H1 (cell line): ENCODE data around the gene TTK. TPM values are rescaled to one million over a fixed set of nuclear protein-coding genes. Genes with fewer than 3 reads are reported as not detected.

Experiments used
- CTCF ChIA-PET: fragments of 300-600 bp; sonication (Branson Sonifier 250); formaldehyde crosslinking; loops from one replicate; lab custom pipeline; 2021; ENCODE audit not compliant: partially characterized antibody; lab: Charles Lee
- POLR2A ChIA-PET: fragments of 300-600 bp; sonication (Branson Sonifier 250); formaldehyde crosslinking; loops from one replicate; lab custom pipeline; 2021; ENCODE audit warnings: inconsistent platforms; ENCODE audit not compliant: partially characterized antibody; lab: Charles Lee
- DNase-seq, 2 experiments: peaks; one replicate each; pipeline versions ENCODE4 v3.0.0 to v3.0.0-alpha.2; 2010 to 2022; ENCODE audit warnings: low spot score in 2 of 2, low read depth in 1 of 2, mixed read lengths in 1 of 2
- FAIRE-seq: peaks from 2 replicates; lab custom pipeline; 2011; peaks lifted over from hg19 to GRCh38; lab: Jason Lieb, UNC
- H2AFZ ChIP-seq: 2 replicates; pipeline ENCODE4 v1.8.1; 2012; ENCODE audit warnings: low read length, inconsistent platforms
- H2AK5ac ChIP-seq: 2 replicates; pipeline ENCODE4 v1.6.1; 2013; ENCODE audit warnings: low read depth, low read length
- H2BK120ac ChIP-seq: replicated peaks from 2 replicates; pipeline ENCODE3; 2013; ENCODE audit warnings: low read depth, low read length, inconsistent platforms
- H2BK12ac ChIP-seq: 2 replicates; pipeline ENCODE4 v1.6.1; 2013; ENCODE audit warnings: low read depth, low read length
- H2BK15ac ChIP-seq: 2 replicates; pipeline ENCODE4 v1.6.1; 2013; ENCODE audit warnings: low read length
- H2BK20ac ChIP-seq: 2 replicates; pipeline ENCODE4 v1.6.1; 2013; ENCODE audit warnings: low read length
- H2BK5ac ChIP-seq: 2 replicates; pipeline ENCODE4 v1.6.1; 2013; ENCODE audit warnings: low read depth, low read length
- H3K14ac ChIP-seq: 2 replicates; pipeline ENCODE4 v1.6.1; 2013; ENCODE audit warnings: inconsistent platforms; ENCODE audit not compliant: insufficient read length
- H3K18ac ChIP-seq: 2 replicates; pipeline ENCODE4 v1.6.1; 2013; ENCODE audit warnings: low read length; ENCODE audit errors: extremely low read depth
- H3K23ac ChIP-seq: 2 replicates; pipeline ENCODE4 v1.6.1; 2013; ENCODE audit warnings: inconsistent platforms; ENCODE audit not compliant: insufficient read length
- H3K23me2 ChIP-seq: 2 replicates; pipeline ENCODE4 v1.6.1; 2013; ENCODE audit warnings: low read depth, low read length
- H3K27ac ChIP-seq: 2 replicates; pipeline ENCODE4 v1.6.1; 2011; ENCODE audit warnings: low read depth, low read length, inconsistent platforms
- H3K27me3 ChIP-seq, 4 experiments: replicated peaks in 1 of 4; 1 replicate in 1 of 4; 2 replicates in 3 of 4; pipeline versions ENCODE4 v1.6.1 to v1.8.1; 2011 to 2013; ENCODE audit warnings: low read length in 3 of 4, mild to moderate bottlenecking in 3 of 4, inconsistent platforms in 2 of 4, mixed read lengths in 2 of 4, moderate library complexity in 1 of 4; ENCODE audit not compliant: control insufficient read depth in 3 of 4, insufficient read depth in 3 of 4; ENCODE audit errors: extremely low read depth in 1 of 4
- H3K36me3 ChIP-seq, 4 experiments: 2 replicates each; pipeline versions ENCODE4 v1.6.1 to v1.8.1; 2011 to 2013; ENCODE audit warnings: mild to moderate bottlenecking in 4 of 4, low read length in 3 of 4, moderate library complexity in 2 of 4, control low read depth in 1 of 4, inconsistent platforms in 1 of 4; ENCODE audit not compliant: insufficient read depth in 4 of 4, control insufficient read depth in 2 of 4
- H3K4ac ChIP-seq: replicated peaks from 2 replicates; pipeline ENCODE3; 2013; ENCODE audit warnings: low read length, low read depth, mixed read lengths, inconsistent platforms; ENCODE audit not compliant: insufficient read length
- H3K4me1 ChIP-seq, 4 experiments: replicated peaks in 1 of 4; 1 replicate in 1 of 4; 2 replicates in 3 of 4; pipeline versions ENCODE4 v1.6.1 to v1.8.1; 2011 to 2013; ENCODE audit warnings: low read length in 3 of 4, inconsistent platforms in 2 of 4, mixed read lengths in 1 of 4; ENCODE audit not compliant: insufficient read depth in 4 of 4, control insufficient read depth in 3 of 4
- H3K4me2 ChIP-seq, 2 experiments: 2 replicates each; pipeline versions ENCODE4 v1.6.1 to v1.8.1; 2011 to 2013; ENCODE audit warnings: low read depth in 2 of 2, low read length in 2 of 2, control low read depth in 1 of 2, inconsistent platforms in 1 of 2, mild to moderate bottlenecking in 1 of 2; ENCODE audit not compliant: insufficient read depth in 1 of 2
- H3K4me3 ChIP-seq, 4 experiments: fragments of 200-600, 300-600 bp in 1 of 4; sonication (generic), shearing (Covaris generic), sonication (Bioruptor Twin) in 1 of 4; 2 replicates each; pipeline versions ENCODE4 v1.5.1 to v1.8.1; 2011 to 2016; ENCODE audit warnings: low read length in 4 of 4, low read depth in 3 of 4, control low read depth in 2 of 4, inconsistent platforms in 2 of 4, mild to moderate bottlenecking in 2 of 4, mixed read lengths in 1 of 4, moderate library complexity in 1 of 4; ENCODE audit not compliant: insufficient read depth in 2 of 4; ENCODE audit errors: extremely low read depth in 1 of 4
- H3K56ac ChIP-seq: replicated peaks from 2 replicates; pipeline ENCODE3; 2013; ENCODE audit warnings: low read depth, mild to moderate bottlenecking, mixed read lengths, low read length, inconsistent platforms; ENCODE audit not compliant: insufficient read length
- H3K79me1 ChIP-seq: 2 replicates; pipeline ENCODE4 v1.6.1; 2013; ENCODE audit warnings: low read depth, low read length, control low read depth
- H3K79me2 ChIP-seq, 2 experiments: 2 replicates each; pipeline versions ENCODE4 v1.6.1 to v1.8.1; 2012 to 2013; ENCODE audit warnings: low read length in 2 of 2, mild to moderate bottlenecking in 2 of 2, inconsistent platforms in 1 of 2; ENCODE audit not compliant: insufficient read depth in 2 of 2, control insufficient read depth in 1 of 2
- H3K9ac ChIP-seq, 4 experiments: replicated peaks in 1 of 4; 1 replicate in 1 of 4; 2 replicates in 3 of 4; pipeline versions ENCODE4 v1.6.1 to v1.8.1; 2011 to 2013; ENCODE audit warnings: low read depth in 3 of 4, low read length in 3 of 4, control low read depth in 2 of 4, mild to moderate bottlenecking in 2 of 4, moderate library complexity in 2 of 4, inconsistent platforms in 1 of 4; ENCODE audit errors: extremely low read depth in 1 of 4
- H3K9me3 ChIP-seq, 2 experiments: 2 replicates each; pipeline versions ENCODE4 v1.6.1 to v1.8.1; 2012 to 2013; ENCODE audit warnings: mild to moderate bottlenecking in 2 of 2, moderate library complexity in 2 of 2, control low read depth in 1 of 2, inconsistent platforms in 1 of 2, low read depth in 1 of 2, low read length in 1 of 2, mixed read lengths in 1 of 2; ENCODE audit not compliant: insufficient read depth in 2 of 2
- H4K20me1 ChIP-seq, 2 experiments: replicated peaks in 1 of 2; 2 replicates each; pipeline versions ENCODE3 to v1.8.1; 2011 to 2013; ENCODE audit warnings: inconsistent platforms in 2 of 2, low read length in 2 of 2, mild to moderate bottlenecking in 1 of 2; ENCODE audit not compliant: insufficient read depth in 2 of 2, control insufficient read depth in 1 of 2
- H4K5ac ChIP-seq: 2 replicates; pipeline ENCODE4 v1.6.1; 2013; ENCODE audit warnings: low read length, low read depth, mixed read lengths, inconsistent platforms; ENCODE audit not compliant: insufficient read length
- H4K8ac ChIP-seq: 2 replicates; pipeline ENCODE4 v1.8.0; 2013; ENCODE audit warnings: mild to moderate bottlenecking, moderate library complexity, low read length, inconsistent platforms; ENCODE audit not compliant: insufficient read depth; ENCODE audit errors: extremely low read depth
- H4K91ac ChIP-seq: replicated peaks from 2 replicates; pipeline ENCODE3; 2013; ENCODE audit warnings: low read length, mixed read lengths, inconsistent platforms; ENCODE audit not compliant: insufficient read length
- CBX8 ChIP-seq: fragments of 300-800, 300-1000 bp; sonication (generic); IDR thresholded peaks from 2 replicates; pipeline ENCODE4 v1.7.1; 2016; ENCODE audit warnings: low read depth, low read length, borderline replicate concordance
- CTCF ChIP-seq, 3 experiments: IDR thresholded peaks; 1 replicate in 2 of 3; 2 replicates in 1 of 3; pipeline versions ENCODE4 v1.5.1 to v1.6.1; 2011; ENCODE audit warnings: low read length in 3 of 3, mild to moderate bottlenecking in 3 of 3, inconsistent platforms in 2 of 3, low read depth in 1 of 3, moderate library complexity in 1 of 3; ENCODE audit not compliant: insufficient read depth in 1 of 3; ENCODE audit errors: control extremely low read depth in 1 of 3
- EGR1 ChIP-seq: IDR thresholded peaks from 2 replicates; pipeline ENCODE4 v1.6.1; 2011; ENCODE audit warnings: low read depth, low read length, borderline replicate concordance
- EP300 ChIP-seq, 2 experiments: IDR thresholded peaks; 1 replicate in 1 of 2; 2 replicates in 1 of 2; pipeline ENCODE4 v1.6.1; 2011 to 2012; ENCODE audit warnings: low read depth in 2 of 2, low read length in 2 of 2, mild to moderate bottlenecking in 2 of 2, borderline replicate concordance in 1 of 2, inconsistent platforms in 1 of 2, moderate library complexity in 1 of 2
- EZH2 ChIP-seq: fragments of 200-600 bp; sonication (generic); IDR thresholded peaks from 2 replicates; pipeline ENCODE4 v1.7.1; 2012; ENCODE audit warnings: low read depth, mild to moderate bottlenecking, moderate library complexity, low read length, inconsistent platforms; ENCODE audit not compliant: severe bottlenecking
- FOSL1 ChIP-seq: IDR thresholded peaks from 2 replicates; pipeline ENCODE4 v1.6.1; 2011; ENCODE audit warnings: mild to moderate bottlenecking, low read depth, low read length, moderate library complexity; ENCODE audit not compliant: insufficient read depth
- KDM4A ChIP-seq: IDR thresholded peaks from one replicate; pipeline ENCODE4 v1.7.1; 2012; ENCODE audit warnings: low read depth, mild to moderate bottlenecking, moderate library complexity, low read length, inconsistent platforms; ENCODE audit not compliant: severe bottlenecking
- MAFK ChIP-seq: IDR thresholded peaks from 2 replicates; pipeline ENCODE4 v1.6.1; 2012; ENCODE audit warnings: low read depth, mild to moderate bottlenecking, improper control_type of control experiment, low read length
- NRF1 ChIP-seq: IDR thresholded peaks from 2 replicates; pipeline ENCODE4 v1.6.1; 2011; ENCODE audit warnings: mild to moderate bottlenecking, low read depth, low read length, improper control_type of control experiment
- SP2 ChIP-seq: IDR thresholded peaks from 2 replicates; pipeline ENCODE4 v1.6.1; 2012; ENCODE audit warnings: mild to moderate bottlenecking, low read length, inconsistent platforms
- TAF1 ChIP-seq: IDR thresholded peaks from 2 replicates; pipeline ENCODE4 v1.6.1; 2011; ENCODE audit warnings: mild to moderate bottlenecking, low read depth, low read length
- WGBS, 2 experiments: shearing (Covaris generic) in 1 of 2; methylation state at CpG; one replicate each; pipeline versions ENCODE4 v1.1.6 to v1.1.7; 2013 to 2015; ENCODE audit warnings: low lambda C conversion rate in 2 of 2, mixed read lengths in 2 of 2, inconsistent platforms in 1 of 2, low coverage in 1 of 2, missing lambda C conversion rate in 1 of 2; ENCODE audit not compliant: insufficient replicate concordance in 2 of 2, insufficient coverage in 1 of 2, insufficient read length in 1 of 2; ENCODE audit errors: extremely low coverage in 1 of 2, missing lambda C conversion rate in 1 of 2; 5-methylcytosine and 5-hydroxymethylcytosine counted together
- polyA plus RNA-seq, 7 experiments: library from polyadenylated mRNA; depleted of rRNA in 3 of 7; stranded (reverse) in 5 of 7; unstranded in 2 of 7; fragments of >200 nt in 5 of 7; fragments of 200-250 nt in 2 of 7; gene quantifications; 1 replicate in 5 of 7; 2 replicates in 1 of 7; 4 replicates in 1 of 7; pipeline versions ENCODE4 v1.2.1 to v1.2.3, GENCODE V29; 2011 to 2013; ENCODE audit warnings: missing spikeins in 2 of 7, mixed read lengths in 2 of 7
- total RNA-seq: library from RNA; stranded (reverse); fragmentation: NEBNext Ultra II Directional; extraction: Animal tissue kit (Norgen Biotek cat#: 25700); gene quantifications from 2 replicates; pipeline ENCODE4 v1.2.1, GENCODE V29; 2021

The TTK gene
- total and polyA plus RNA-seq, 2 of the 8 experiments (the other 6 are each of a cell fraction or from before 2014, with no cell fraction given): 11.9 to 63.2 TPM

GRCh38 chr6:80021131-80021530 lies 16.7 kb downstream of the TTK start:
- 92% methylated on average over 3 of the region's 3 CpGs; no CpG with 5 or more reads in 1 of the 2 experiments for WGBS, 2 experiments
- Histone ChIP-seq H2BK120ac (no peak overlapping the region), H2BK5ac (no peak overlapping the region), H3K4me3 (no peak overlapping the region), H2BK15ac (no peak overlapping the region), H3K4ac (no peak overlapping the region), H2BK12ac (no peak overlapping the region), H3K4me2 (no peak overlapping the region), H3K27me3 (no peaks in the 10 kb centered on the region), H3K23me2 (no peaks in the 10 kb centered on the region), H3K18ac (no peak overlapping the region), H3K4me1 (no peaks in the 10 kb centered on the region), H4K20me1 (no peaks in the 10 kb centered on the region), H3K27ac (no peak overlapping the region), H3K79me2 (peaks cover 0 to 4% of the 10 kb centered on the region in 2 experiments; a peak in 1 of 4 replicates), H3K36me3 (peaks cover 0 to 66% (median 29%) of the 10 kb centered on the region in 4 experiments; a peak in 7 of 8 replicates), H2AK5ac (no peak overlapping the region), H2BK20ac (no peak overlapping the region), H4K5ac (no peak overlapping the region), H3K56ac (no peak overlapping the region), H3K14ac (no peak overlapping the region), H3K23ac (no peak overlapping the region), H3K79me1 (no peaks in the 10 kb centered on the region), H3K9ac (no peak overlapping the region), H4K8ac (peak overlapping the region; percentile 7; the same call in 1 of the 2 replicates), H4K91ac (no peak overlapping the region), H3K9me3 (no peaks in the 10 kb centered on the region), H2AFZ (no peak overlapping the region)
- POLR2A ChIA-PET: no interaction called here
- DNase-seq (no peak), FAIRE-seq (no peak)
- CTCF ChIA-PET: interaction anchor here (1.3 to 2.2 kb wide), 3 partner anchors 11 to 75 kb away, joined by 4 to 9 read pairs (median 5); no protein-coding TSS in a partner anchor
- TF ChIP-seq FOSL1 (no peak), TAF1 (no peak), MAFK (no peak), CBX8 (no peak), CTCF (IDR thresholded peaks at IDR 0.05; ENCODE audit: control extremely low read depth in 1 of 3, insufficient read depth in 1 of 3, low read depth in 1 of 3, low read length in 3 of 3) (no peak), KDM4A (no peak), EP300 (IDR thresholded peaks at IDR 0.05; ENCODE audit: borderline replicate concordance in 1 of 2, low read depth in 2 of 2, low read length in 2 of 2) (no peak), SP2 (no peak), NRF1 (no peak), EZH2 (no peak), EGR1 (no peak)
